Glomerular visceral epithelial cell (primary cell): ENCODE data around the gene CDO1.

Experiments
- DNase-seq: peaks from one replicate; pipeline ENCODE4 v3.0.0-alpha.2; 2016; ENCODE audit errors: extremely low spot score

CDO1 gene

GRCh38 chr5:115787426-115787825 lies 29.0 kb downstream of the CDO1 start:
- DNase-seq, result no peak

GRCh38 chr5:115785381-115786065 lies 30.9 kb downstream of the CDO1 start:
- no peak for DNase-seq

GRCh38 chr5:115778417-115778816 lies 38.0 kb downstream of the CDO1 start:
- DNase-seq, result no peak

- no peak for DNase-seq
Measured at GRCh38 chr5:115776989-115777388, 39.5 kb downstream of the CDO1 start.

- DNase-seq, result no peak
Measured at GRCh38 chr5:115775999-115776398, 40.5 kb downstream of the CDO1 start.

- DNase-seq, result no peak
Measured at GRCh38 chr5:115774684-115775083, 41.8 kb downstream of the CDO1 start.

- DNase-seq, result no peak
Measured at GRCh38 chr5:115772731-115773475, 43.6 kb downstream of the CDO1 start.

GRCh38 chr5:115770466-115770865 lies 46.0 kb downstream of the CDO1 start:
- no peak for DNase-seq

- DNase-seq, result no peak
Measured at GRCh38 chr5:115767424-115767823, 49.0 kb downstream of the CDO1 start.

GRCh38 chr5:115766608-115767007 lies 49.9 kb downstream of the CDO1 start:
- DNase-seq, result no peak

- peak; percentile 81 for DNase-seq
Measured at GRCh38 chr5:115758356-115758755, 58.1 kb downstream of the CDO1 start.

GRCh38 chr5:115755675-115756074 lies 60.8 kb downstream of the CDO1 start:
- no peak for DNase-seq
